HUES64 (cell line): ENCODE data around the gene EYS.

Source experiments
- H3K27ac ChIP-seq: 2 replicates; pipeline ENCODE4 v1.7.0; 2013; ENCODE audit warnings: low read depth, low read length, inconsistent platforms
- H3K27me3 ChIP-seq: 2 replicates; pipeline ENCODE4 v1.6.1; 2013; ENCODE audit warnings: mild to moderate bottlenecking, low read length; ENCODE audit not compliant: insufficient read depth
- H3K36me3 ChIP-seq: 2 replicates; pipeline ENCODE4 v1.6.1; 2013; ENCODE audit warnings: mild to moderate bottlenecking, low read length; ENCODE audit not compliant: insufficient read depth
- H3K4me1 ChIP-seq: 2 replicates; pipeline ENCODE4 v1.6.1; 2013; ENCODE audit warnings: mild to moderate bottlenecking, low read length, moderate library complexity; ENCODE audit not compliant: insufficient read depth
- H3K4me3 ChIP-seq: 2 replicates; pipeline ENCODE4 v1.5.1; 2013; ENCODE audit warnings: mild to moderate bottlenecking, low read length, moderate library complexity
- H3K9ac ChIP-seq: 2 replicates; pipeline ENCODE4 v1.6.1; 2013; ENCODE audit warnings: mild to moderate bottlenecking, low read depth, low read length
- H3K9me3 ChIP-seq: 2 replicates; pipeline ENCODE4 v1.6.1; 2013; ENCODE audit warnings: low read depth, low read length; ENCODE audit not compliant: insufficient read depth
- WGBS: fragments of 150-250, 120-280 bp; methylation state at CpG from one replicate; pipeline ENCODE4 v1.1.7; 2013; ENCODE audit warnings: missing lambda C conversion rate; 5-methylcytosine and 5-hydroxymethylcytosine counted together

Gene EYS

DNA sequence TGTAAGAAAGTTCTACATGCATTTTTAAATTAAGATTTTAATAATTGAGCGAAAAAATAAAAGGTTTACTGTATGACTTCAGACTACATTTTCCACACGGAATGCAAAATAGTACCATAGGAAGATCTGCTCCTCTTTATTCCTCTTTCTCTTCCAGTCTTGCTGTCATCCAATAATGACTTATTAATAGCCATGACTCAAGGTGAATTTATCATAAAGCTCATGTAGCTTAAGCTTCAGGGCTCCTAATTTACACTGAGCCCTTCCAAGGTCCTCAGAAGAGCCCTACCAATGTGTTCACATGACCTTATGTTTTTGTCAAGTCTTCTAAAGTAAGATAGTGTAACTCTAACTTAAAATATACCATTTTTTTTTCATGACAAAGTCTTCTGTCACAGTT, 1561.4 kb downstream of the EYS start:
- Histone ChIP-seq H3K27ac (no peak overlapping the region), H3K9ac (no peak overlapping the region), H3K36me3 (no peaks in the 10 kb centered on the region), H3K4me1 (no peaks in the 10 kb centered on the region), H3K4me3 (no peak overlapping the region), H3K9me3 (no peaks in the 10 kb centered on the region), H3K27me3 (no peaks in the 10 kb centered on the region)
- WGBS = 85% methylated on average over 2 of the region's 2 CpGs

DNA sequence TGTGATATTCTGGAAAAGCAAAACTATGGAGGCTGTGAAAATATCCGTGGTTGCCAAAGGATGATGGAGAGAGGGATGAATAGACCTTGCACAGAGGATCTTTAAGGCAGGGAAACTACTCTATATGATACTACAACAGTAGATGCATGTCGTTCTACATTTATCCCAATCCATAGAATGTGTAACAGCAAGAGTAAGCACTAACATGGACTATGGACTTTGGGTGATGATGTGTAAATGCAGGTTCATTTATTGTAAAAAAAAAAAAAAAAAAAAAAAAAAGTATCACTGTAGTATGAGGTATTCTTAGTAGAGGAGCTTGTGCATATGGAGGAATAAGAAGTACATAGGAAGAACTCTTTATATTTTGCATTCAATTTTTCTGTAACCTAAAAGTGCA, 1563.9 kb downstream of the EYS start:
- 85% methylated on average over 1 of the region's 2 CpGs for WGBS
- Histone ChIP-seq H3K4me3 (no peak overlapping the region), H3K27me3 (no peaks in the 10 kb centered on the region), H3K9me3 (no peaks in the 10 kb centered on the region), H3K9ac (no peak overlapping the region), H3K36me3 (no peaks in the 10 kb centered on the region), H3K4me1 (no peaks in the 10 kb centered on the region), H3K27ac (no peak overlapping the region)

DNA sequence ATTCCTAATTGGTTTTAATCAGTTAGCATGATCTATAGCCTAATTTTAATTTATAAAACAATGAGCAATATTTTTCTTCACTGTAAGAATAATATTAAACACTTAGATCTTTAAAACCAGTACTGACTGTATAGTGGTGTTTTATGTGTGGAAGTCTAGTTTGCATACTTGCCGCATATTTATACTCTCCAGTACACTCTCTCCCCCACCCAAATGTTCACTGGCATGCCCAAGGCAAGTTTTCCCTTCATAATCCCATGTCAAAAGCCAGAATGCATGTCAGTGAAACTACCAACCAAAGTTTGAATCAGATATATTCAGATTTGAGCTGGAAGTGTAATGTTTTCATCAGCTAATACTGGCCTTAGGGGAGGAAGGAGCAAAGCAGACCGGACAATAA, 1565.3 kb downstream of the EYS start:
- Histone ChIP-seq H3K4me1 (no peaks in the 10 kb centered on the region), H3K36me3 (no peaks in the 10 kb centered on the region), H3K9me3 (no peaks in the 10 kb centered on the region), H3K27ac (no peak overlapping the region), H3K4me3 (no peak overlapping the region), H3K27me3 (no peaks in the 10 kb centered on the region), H3K9ac (no peak overlapping the region)
- WGBS = 91% methylated on average over 2 of the region's 2 CpGs

DNA sequence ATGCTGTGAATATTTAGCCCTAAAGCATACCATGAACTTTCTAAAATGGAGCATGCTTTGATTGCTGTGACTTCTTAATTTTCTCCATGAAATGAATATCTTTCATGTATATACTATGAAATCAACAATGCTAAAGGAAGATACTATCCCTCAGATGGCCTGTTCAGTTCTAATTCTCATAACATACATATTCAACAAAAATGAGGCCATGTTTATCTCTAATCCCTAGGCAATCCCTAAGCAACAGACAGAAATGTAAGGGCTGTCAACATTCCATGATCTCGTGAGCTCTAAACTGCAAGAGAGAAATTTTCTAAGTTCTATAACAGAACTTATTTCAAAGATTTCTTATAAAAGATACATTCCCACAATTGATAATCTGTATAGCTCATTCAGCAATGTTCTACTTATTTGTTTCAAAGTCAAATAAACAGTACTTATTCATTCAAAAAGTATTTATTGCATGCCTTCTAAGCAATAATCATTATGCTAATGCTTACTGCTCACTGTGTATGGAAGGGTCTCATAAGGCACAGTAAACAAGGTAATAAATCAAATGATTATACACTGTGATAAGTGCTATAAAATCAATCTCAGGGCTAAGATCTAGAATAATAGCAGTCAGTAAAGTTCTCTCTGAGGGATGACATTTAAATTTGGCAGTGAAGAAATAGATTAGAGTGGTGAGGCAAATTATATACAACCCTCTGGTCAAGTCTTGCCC, 1578.6 kb downstream of the EYS start:
- Histone ChIP-seq H3K4me1 (no peaks in the 10 kb centered on the region), H3K27me3 (no peaks in the 10 kb centered on the region), H3K36me3 (no peaks in the 10 kb centered on the region), H3K9ac (no peak overlapping the region), H3K9me3 (no peaks in the 10 kb centered on the region), H3K27ac (no peak overlapping the region), H3K4me3 (no peak overlapping the region)
- 100% methylated on average over 1 of the region's 1 CpG for WGBS

DNA sequence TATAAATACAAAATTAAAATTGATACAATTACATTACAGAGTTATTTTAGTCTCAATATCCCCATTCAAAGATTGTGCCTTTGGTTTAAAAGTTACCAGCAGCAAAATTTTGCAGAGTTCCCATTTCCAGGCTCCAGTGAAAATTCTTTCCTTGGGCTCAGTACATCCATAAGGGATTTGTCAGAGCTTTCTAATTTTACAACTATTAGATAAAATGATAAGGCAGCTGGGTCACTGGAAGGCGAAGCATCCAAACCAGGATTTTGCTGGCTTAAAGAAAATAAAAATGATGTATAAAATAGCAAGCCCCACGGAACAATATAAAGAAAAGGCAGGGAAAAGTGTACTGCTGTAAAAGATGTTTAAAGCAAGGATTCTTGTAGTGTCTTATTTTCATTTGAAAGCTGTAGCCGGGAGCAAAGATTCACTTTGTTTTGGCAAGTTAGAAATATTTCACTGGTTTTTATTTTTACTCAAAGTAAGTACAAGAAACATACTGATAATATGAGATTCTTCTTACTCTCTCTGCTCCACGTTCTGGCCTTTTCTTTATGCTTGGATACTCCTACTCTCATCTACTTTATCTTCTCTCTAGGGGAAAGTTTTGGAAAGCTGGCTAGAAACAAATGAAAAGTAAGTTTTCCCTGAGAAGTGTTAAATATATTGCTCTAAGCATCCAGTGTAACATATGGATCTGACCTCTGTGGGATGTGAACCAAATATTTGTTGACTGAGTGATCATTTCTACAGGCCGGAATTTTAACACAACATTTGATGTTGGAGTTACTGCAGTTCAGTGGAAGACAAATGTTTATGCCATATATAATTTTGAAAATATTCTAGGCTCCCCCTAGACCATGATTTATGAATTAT, 1583.0 kb downstream of the EYS start:
- H3K9me3 ChIP-seq = no peaks in the 10 kb centered on the region
- H3K4me1 ChIP-seq = no peaks in the 10 kb centered on the region
- WGBS = 92% methylated on average over 4 of the region's 5 CpGs
- no peaks in the 10 kb centered on the region for H3K36me3 ChIP-seq
- no peak overlapping the region for H3K27ac ChIP-seq
- H3K9ac ChIP-seq = no peak overlapping the region
- H3K27me3 ChIP-seq = no peaks in the 10 kb centered on the region
- no peak overlapping the region for H3K4me3 ChIP-seq

DNA sequence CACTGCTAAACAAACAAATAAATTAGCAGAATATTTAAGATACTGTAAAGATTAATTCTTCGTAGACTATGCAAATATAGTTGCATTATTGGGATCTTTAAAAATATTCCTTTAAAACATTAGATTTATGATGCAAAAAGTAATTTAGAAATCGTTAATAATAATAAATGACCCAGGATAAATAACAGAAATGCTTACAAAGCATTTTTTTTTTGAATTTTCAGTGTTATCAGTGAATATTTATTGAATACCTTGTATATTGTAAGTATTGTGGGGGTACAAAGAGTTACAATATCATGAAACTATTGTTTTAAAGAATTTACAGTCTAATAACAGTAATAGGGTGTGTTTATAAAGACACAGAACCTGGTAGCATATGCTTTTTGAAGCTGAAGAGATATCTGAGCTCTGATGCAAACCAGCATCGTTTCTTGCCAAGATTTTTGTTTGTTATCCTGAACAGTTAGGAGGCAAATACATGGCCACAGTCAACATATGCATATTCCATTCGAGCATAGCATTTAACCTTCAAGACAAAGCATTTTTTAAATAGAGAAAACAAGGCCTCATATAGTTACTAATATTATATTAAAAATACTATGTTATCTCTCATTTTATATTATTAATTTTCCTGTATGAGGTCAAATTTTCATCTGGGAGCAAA, 1584.2 kb downstream of the EYS start:
- peaks cover 3% of the 10 kb centered on the region; the same call in 1 of the 2 replicates for H3K9me3 ChIP-seq
- H3K36me3 ChIP-seq = no peaks in the 10 kb centered on the region
- no peaks in the 10 kb centered on the region for H3K4me1 ChIP-seq
- no peak overlapping the region for H3K9ac ChIP-seq
- H3K4me3 ChIP-seq = no peak overlapping the region
- no peaks in the 10 kb centered on the region for H3K27me3 ChIP-seq
- no peak overlapping the region for H3K27ac ChIP-seq
- WGBS = 83% methylated on average over 2 of the region's 4 CpGs

DNA sequence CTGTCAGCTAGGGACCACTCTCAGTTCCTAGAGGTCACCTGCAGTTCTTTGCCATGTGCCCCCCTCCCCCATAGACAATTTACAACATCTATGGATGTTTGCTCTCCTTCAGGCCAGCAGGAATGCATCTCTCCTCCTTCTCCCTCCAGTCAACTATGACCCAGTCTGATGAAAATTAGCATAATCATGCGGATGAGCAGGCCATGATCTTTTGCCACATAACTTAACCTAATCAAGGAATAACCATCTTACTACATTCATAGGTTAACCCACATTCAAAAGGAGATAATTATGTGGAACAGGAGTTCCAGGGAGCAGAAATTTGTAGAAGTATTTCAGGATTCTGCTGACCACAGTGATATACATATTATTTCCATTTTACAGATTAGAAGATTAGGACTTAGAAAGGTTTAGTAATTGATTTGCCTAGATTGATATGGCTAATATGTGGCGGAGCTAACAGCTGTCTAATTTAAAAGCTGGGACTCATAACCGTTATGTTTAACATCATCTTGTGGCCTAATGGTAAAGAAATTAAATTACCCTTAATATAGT, 1585.9 kb downstream of the EYS start:
- no peak overlapping the region for H3K9ac ChIP-seq
- H3K4me3 ChIP-seq = no peak overlapping the region
- H3K27me3 ChIP-seq = no peaks in the 10 kb centered on the region
- no peaks in the 10 kb centered on the region for H3K4me1 ChIP-seq
- 90% methylated on average over 3 of the region's 3 CpGs for WGBS
- H3K36me3 ChIP-seq = no peaks in the 10 kb centered on the region
- H3K9me3 ChIP-seq = peaks cover 8% of the 10 kb centered on the region; the same call in 1 of the 2 replicates
- H3K27ac ChIP-seq = no peak overlapping the region

DNA sequence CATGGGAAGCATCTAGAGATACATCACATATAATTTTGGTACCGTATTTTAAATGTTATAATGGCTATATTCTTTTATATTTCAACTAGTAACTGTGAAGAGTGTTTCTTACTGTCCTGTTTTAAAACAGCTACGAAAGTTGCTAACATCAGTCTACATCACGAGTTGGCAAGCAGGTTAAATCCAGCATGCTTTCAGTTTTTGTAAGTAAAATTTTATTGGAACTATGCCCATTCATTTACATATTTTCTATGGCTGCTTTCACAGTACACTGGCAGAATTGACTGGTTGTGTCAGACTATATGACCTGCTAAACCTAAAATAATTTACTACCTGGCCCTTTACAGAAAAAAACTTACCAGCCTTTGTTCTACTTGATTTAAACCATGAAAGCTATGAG, 1593.3 kb downstream of the EYS start:
- 100% methylated on average over 2 of the region's 3 CpGs for WGBS
- Histone ChIP-seq H3K4me3 (no peak overlapping the region), H3K9ac (no peak overlapping the region), H3K9me3 (peaks cover 8% of the 10 kb centered on the region; the same call in 1 of the 2 replicates), H3K36me3 (no peaks in the 10 kb centered on the region), H3K27ac (no peak overlapping the region), H3K27me3 (no peaks in the 10 kb centered on the region), H3K4me1 (no peaks in the 10 kb centered on the region)

DNA sequence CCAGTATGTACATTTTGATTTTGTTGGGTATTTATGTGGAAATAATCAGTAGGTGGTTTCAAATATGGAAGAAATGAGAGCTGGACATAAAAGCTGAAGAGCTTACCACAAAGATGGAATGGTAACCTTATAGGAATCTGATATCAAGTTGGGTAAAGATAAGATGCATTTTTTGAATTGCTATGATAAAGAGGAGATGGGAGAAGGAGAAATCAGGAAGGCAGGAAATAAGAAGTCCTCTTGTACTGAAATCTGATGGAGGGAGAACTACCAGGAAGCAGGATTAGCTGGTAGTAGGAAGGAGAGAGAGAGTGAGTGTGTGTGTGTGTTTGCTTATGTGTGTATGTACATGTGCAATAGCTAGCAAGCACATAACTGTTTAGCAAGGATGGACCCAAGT, 1603.0 kb downstream of the EYS start:
- no peaks in the 10 kb centered on the region for H3K27me3 ChIP-seq
- no peaks in the 10 kb centered on the region for H3K4me1 ChIP-seq
- H3K9ac ChIP-seq = no peak overlapping the region
- no peak overlapping the region for H3K4me3 ChIP-seq
- H3K36me3 ChIP-seq = no peaks in the 10 kb centered on the region
- no peak overlapping the region for H3K27ac ChIP-seq
- no peaks in the 10 kb centered on the region for H3K9me3 ChIP-seq

DNA sequence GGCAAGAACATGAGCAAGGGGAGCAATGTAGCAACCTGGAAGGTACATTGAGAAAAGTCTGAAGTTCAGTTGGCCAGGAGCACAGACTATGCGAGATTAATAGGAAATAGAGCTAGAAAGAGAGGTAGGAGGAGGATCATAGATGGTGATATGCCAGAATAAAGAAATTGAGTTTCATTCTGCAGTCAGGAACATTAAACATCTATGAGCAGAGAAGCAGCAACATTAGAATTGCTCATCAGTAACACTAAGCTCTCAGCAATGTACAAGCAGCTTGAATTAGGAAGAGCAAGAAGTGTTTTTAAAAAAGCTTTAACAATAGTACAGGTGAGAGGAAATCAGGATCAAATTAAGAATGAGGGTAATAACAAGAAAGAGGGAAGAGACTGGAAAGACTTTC, 1603.5 kb downstream of the EYS start:
- Histone ChIP-seq H3K27ac (no peak overlapping the region), H3K9ac (no peak overlapping the region), H3K27me3 (no peaks in the 10 kb centered on the region), H3K9me3 (no peaks in the 10 kb centered on the region), H3K36me3 (no peaks in the 10 kb centered on the region), H3K4me3 (no peak overlapping the region), H3K4me1 (no peaks in the 10 kb centered on the region)
- 92% methylated on average over 1 of the region's 1 CpG for WGBS
